K562 (cell line): ENCODE results near the gene TFE3. TPM values are rescaled to one million over a fixed set of nuclear protein-coding genes. Genes with fewer than 3 reads are reported as not detected.

Experiments used
- CHD1 ChIP-seq: fragments of 200-600 bp; sonication (generic); IDR thresholded peaks from one replicate; pipeline ENCODE4 v1.6.1; 2012; ENCODE audit warnings: mild to moderate bottlenecking, moderate library complexity, low read length, inconsistent platforms
- DPF2 ChIP-seq: fragments of 450-650 bp; IDR thresholded peaks from 2 replicates; pipeline ENCODE4 v1.6.1; 2016
- EGR1 ChIP-seq: fragments of 450-650 bp; conservative IDR thresholded peaks from 2 replicates; pipeline ENCODE4 v1.6.1; 2017; ENCODE audit warnings: mild to moderate bottlenecking
- EP400 ChIP-seq: fragments of 450-650 bp; IDR thresholded peaks from 2 replicates; pipeline ENCODE4 v1.6.1; 2017; ENCODE audit warnings: antibody characterized with exemption, mild to moderate bottlenecking, moderate library complexity
- FOSL1 ChIP-seq: fragments of 200-800 bp; sonication (Bioruptor generic); conservative IDR thresholded peaks from 2 replicates; pipeline ENCODE4 v1.6.1; 2016; ENCODE audit warnings: missing genetic modification characterization, missing compliant biosample characterization
- FOXA1 ChIP-seq: fragments of 450-650 bp; IDR thresholded peaks from 2 replicates; pipeline ENCODE4 v1.6.1; 2016; ENCODE audit warnings: mild to moderate bottlenecking, borderline replicate concordance
- GTF2F1 ChIP-seq: IDR thresholded peaks from 2 replicates; pipeline ENCODE4 v1.6.1; 2011; ENCODE audit warnings: low read depth, low read length, improper control_type of control experiment
- IRF2 ChIP-seq: sonication (generic); formaldehyde crosslinking; IDR thresholded peaks from 2 replicates; pipeline ENCODE4 v1.8.1; 2022; ENCODE audit warnings: mild to moderate bottlenecking, missing genetic modification reagents
- MAX ChIP-seq: sonication (generic); formaldehyde crosslinking; IDR thresholded peaks from 2 replicates; pipeline ENCODE4 v1.9.0; 2022; ENCODE audit warnings: mild to moderate bottlenecking, missing genetic modification reagents
- MCM7 ChIP-seq, 2 experiments: fragments of 450-650 bp; IDR thresholded peaks; 2 replicates each; pipeline ENCODE4 v1.6.1; 2016 to 2018
- RBM22 ChIP-seq: fragments of 200-400 bp; formaldehyde crosslinking; IDR thresholded peaks from 2 replicates; pipeline ENCODE4 v1.6.1; 2018; ENCODE audit warnings: low read length, low read depth; ENCODE audit not compliant: poor library complexity, severe bottlenecking
- THAP12 ChIP-seq: fragments of 250-450 bp; sonication (Bioruptor Pico); IDR thresholded peaks from 2 replicates; pipeline ENCODE4 v1.9.0; 2021; ENCODE audit warnings: mild to moderate bottlenecking, inconsistent platforms
- XRCC4 ChIP-seq: IDR thresholded peaks from one replicate; pipeline ENCODE4 v1.6.1; 2011; ENCODE audit not compliant: insufficient read depth, insufficient read length; ENCODE audit errors: extremely low read depth
- ZBED1 ChIP-seq: IDR thresholded peaks from 2 replicates; pipeline ENCODE4 v1.6.1; 2014
- ZBTB17 ChIP-seq: fragments of 450-650 bp; formaldehyde crosslinking; IDR thresholded peaks from 2 replicates; pipeline ENCODE4 v1.4.0; 2020; ENCODE audit warnings: mild to moderate bottlenecking
- ZBTB7A ChIP-seq: IDR thresholded peaks from 2 replicates; pipeline ENCODE4 v1.6.1; 2011; ENCODE audit warnings: low read depth, mild to moderate bottlenecking, low read length, moderate library complexity, borderline replicate concordance; ENCODE audit not compliant: control insufficient read depth
- ZNF134 ChIP-seq: fragments of 250-450 bp; sonication (Bioruptor Pico); conservative IDR thresholded peaks from 2 replicates; pipeline ENCODE4 v1.4.0; 2020
- ZNF140 ChIP-seq: fragments of 250-450 bp; sonication (Bioruptor Pico); IDR thresholded peaks from 2 replicates; pipeline ENCODE4 v1.8.0; 2021; ENCODE audit warnings: moderate library complexity, mild to moderate bottlenecking, inconsistent platforms
- ZNF584 ChIP-seq: fragments of 200-800 bp; sonication (Bioruptor generic); IDR thresholded peaks from 2 replicates; pipeline ENCODE4 v1.6.1; 2016; ENCODE audit warnings: low read depth, mild to moderate bottlenecking, missing genetic modification characterization, missing compliant biosample characterization
- ZNF655 ChIP-seq: fragments of 250-450 bp; sonication (Bioruptor Pico); IDR thresholded peaks from 2 replicates; pipeline ENCODE4 v1.5.0; 2021
- polyA plus RNA-seq, 8 experiments: library from polyadenylated mRNA; depleted of rRNA in 4 of 8; stranded (reverse) in 5 of 8; unstranded in 3 of 8; fragments of >200 nt; fragmentation: Nextera tagmentation in 2 of 8; fragmentation: Illumina TruSeq in 1 of 8; extraction: Ambion mirVana in 2 of 8; extraction: Trizol in 1 of 8; gene quantifications; 2 replicates each; pipeline versions ENCODE4 v1.2.1 to v1.2.3, GENCODE V29; 2011 to 2014; ENCODE audit warnings: inconsistent platforms in 1 of 8, missing spikeins in 1 of 8
- total RNA-seq, 7 experiments: library from RNA; depleted of rRNA in 6 of 7; stranded (reverse); fragments of >200 nt in 6 of 7; fragmentation: Illumina TruSeq in 2 of 7; extraction: Trizol in 2 of 7; gene quantifications; 2 replicates each; pipeline versions ENCODE4 v1.2.1 to v1.2.3, GENCODE V29; 2011 to 2021; ENCODE audit warnings: low replicate concordance in 1 of 7
- TF ChIP-seq, protein P1 (sequence below), 2 experiments: fragments of 450-650 bp; IDR thresholded peaks; 2 replicates each; pipeline ENCODE4 v1.6.1; 2016
- TF ChIP-seq, protein P2 (sequence below), 2 experiments: IDR thresholded peaks; 2 replicates each; pipeline ENCODE4 v1.6.1; 2012; ENCODE audit warnings: improper control_type of control experiment in 2 of 2, low read depth in 2 of 2, low read length in 2 of 2, borderline replicate concordance in 1 of 2

TFE3 gene
- total and polyA plus RNA-seq, 9 of the 15 experiments (the other 6 are each of a cell fraction or from before 2014, with no cell fraction given), result 1.9 to 20.3 (median 11.9) TPM

DNA sequence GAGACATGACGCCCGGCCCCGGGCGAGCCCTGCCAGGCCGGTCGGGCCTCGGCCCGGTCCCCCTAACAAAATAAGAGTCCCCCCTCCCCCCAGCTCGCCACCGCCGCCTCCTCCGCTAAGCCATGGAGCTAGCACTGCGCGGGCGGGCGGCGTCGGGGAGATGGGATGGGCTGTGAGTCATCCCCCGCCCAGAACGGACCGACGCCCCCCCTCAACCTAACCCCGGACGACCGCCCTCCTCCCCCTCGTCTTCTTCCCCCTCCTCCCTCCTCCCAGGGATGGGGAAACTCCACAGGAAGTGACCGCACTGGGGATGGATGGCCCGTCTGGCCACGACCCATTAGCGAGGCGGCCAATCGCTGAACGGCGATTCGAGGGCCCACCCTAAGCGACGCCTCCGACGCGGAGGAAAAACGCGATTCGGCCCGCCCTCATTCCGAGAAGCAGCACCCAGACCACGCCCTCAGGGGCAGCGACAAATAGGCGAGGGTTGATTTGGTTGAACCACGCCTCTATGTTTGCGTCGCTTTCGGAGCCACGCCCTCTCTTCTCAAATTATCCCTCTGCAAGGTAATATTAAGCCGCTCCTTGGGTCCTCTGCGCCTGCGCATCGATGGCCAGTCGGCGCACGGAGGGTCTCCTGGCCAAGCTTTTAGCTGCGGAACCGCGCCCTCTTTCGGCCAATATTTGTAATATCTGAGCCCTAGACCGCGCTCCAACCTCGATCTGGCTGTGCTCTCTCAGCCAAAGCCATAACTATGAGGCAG lies at the start of gene TFE3 (continued):
- no peak for TF ChIP-seq THAP12
- TF ChIP-seq DPF2, result peak; percentile 61; the same call in 1 of the 2 replicates
- TF ChIP-seq ZNF655 (CRISPR knock-in tag), result no peak
- TF ChIP-seq ZBTB17 (CRISPR knock-in tag), result no peak
- no peak for TF ChIP-seq ZNF140 (CRISPR knock-in tag)
- TF ChIP-seq CHD1, result no peak
- peak; percentile 86 for TF ChIP-seq ZBTB7A
- peak; percentile 94 for TF ChIP-seq EGR1
- TF ChIP-seq ZNF134 (CRISPR knock-in tag), result no peak
- TF ChIP-seq MCM7 (IDR thresholded peaks at IDR 0.05), result no peak
- TF ChIP-seq XRCC4, result no peak
- TF ChIP-seq GTF2F1, result no peak
- TF ChIP-seq ZBED1, result no peak
- no peak for TF ChIP-seq FOXA1
- TF ChIP-seq, protein P1, sequence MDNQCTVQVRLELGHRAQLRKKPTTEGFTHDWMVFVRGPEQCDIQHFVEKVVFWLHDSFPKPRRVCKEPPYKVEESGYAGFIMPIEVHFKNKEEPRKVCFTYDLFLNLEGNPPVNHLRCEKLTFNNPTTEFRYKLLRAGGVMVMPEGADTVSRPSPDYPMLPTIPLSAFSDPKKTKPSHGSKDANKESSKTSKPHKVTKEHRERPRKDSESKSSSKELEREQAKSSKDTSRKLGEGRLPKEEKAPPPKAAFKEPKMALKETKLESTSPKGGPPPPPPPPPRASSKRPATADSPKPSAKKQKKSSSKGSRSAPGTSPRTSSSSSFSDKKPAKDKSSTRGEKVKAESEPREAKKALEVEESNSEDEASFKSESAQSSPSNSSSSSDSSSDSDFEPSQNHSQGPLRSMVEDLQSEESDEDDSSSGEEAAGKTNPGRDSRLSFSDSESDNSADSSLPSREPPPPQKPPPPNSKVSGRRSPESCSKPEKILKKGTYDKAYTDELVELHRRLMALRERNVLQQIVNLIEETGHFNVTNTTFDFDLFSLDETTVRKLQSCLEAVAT (IDR thresholded peaks at IDR 0.05), result 0 out of 4 replicates have a peak, but pooled peaks of 1 of the 2 experiments have one; percentile 22
- no peak for TF ChIP-seq ZNF584
- no peak for TF ChIP-seq RBM22
- TF ChIP-seq EP400, result peak; percentile 6; the same call in 1 of the 2 replicates
- TF ChIP-seq FOSL1 (tag), result peak; percentile 96
- TF ChIP-seq, protein P2, sequence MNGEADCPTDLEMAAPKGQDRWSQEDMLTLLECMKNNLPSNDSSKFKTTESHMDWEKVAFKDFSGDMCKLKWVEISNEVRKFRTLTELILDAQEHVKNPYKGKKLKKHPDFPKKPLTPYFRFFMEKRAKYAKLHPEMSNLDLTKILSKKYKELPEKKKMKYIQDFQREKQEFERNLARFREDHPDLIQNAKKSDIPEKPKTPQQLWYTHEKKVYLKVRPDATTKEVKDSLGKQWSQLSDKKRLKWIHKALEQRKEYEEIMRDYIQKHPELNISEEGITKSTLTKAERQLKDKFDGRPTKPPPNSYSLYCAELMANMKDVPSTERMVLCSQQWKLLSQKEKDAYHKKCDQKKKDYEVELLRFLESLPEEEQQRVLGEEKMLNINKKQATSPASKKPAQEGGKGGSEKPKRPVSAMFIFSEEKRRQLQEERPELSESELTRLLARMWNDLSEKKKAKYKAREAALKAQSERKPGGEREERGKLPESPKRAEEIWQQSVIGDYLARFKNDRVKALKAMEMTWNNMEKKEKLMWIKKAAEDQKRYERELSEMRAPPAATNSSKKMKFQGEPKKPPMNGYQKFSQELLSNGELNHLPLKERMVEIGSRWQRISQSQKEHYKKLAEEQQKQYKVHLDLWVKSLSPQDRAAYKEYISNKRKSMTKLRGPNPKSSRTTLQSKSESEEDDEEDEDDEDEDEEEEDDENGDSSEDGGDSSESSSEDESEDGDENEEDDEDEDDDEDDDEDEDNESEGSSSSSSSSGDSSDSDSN (IDR thresholded peaks at IDR 0.05; ENCODE audit: borderline replicate concordance in 1 of 2, low read depth in 2 of 2, low read length in 2 of 2), result 0 out of 4 replicates have a peak, but pooled peaks of 1 of the 2 experiments have one; percentile 51
- no peak for TF ChIP-seq MAX (CRISPR knock-in tag)
- no peak for TF ChIP-seq IRF2
